IMR-90 (cell line): ENCODE measurements around the gene LRP1B. TPM values are rescaled to one million over a fixed set of nuclear protein-coding genes. Genes with fewer than 3 reads are reported as not detected.

ENCODE experiments used
- ATAC-seq: fragments of 200-7000 bp; cut with Tn5 transposase; 2 replicates; pipeline ENCODE4 v1.9.1; 2020; ENCODE audit warnings: low read depth, mild to moderate bottlenecking, moderate library complexity
- BruUV-seq: library from RNA; stranded (reverse); fragments of 400-500 nt; replicated peaks from 2 replicates; lab custom pipeline; 2021; lab: Mats Ljungman, UMichigan
- CTCF ChIA-PET: fragments of 300-600 bp; formaldehyde crosslinking; extraction: SDS; loops from one replicate; lab custom pipeline; 2021; ENCODE audit warnings: antibody characterized with exemption; lab: Yijun Ruan, JAX
- POLR2A ChIA-PET: fragments of 300-600 bp; sonication (Branson Sonifier 250); formaldehyde crosslinking; loops from one replicate; lab custom pipeline; 2022; ENCODE audit warnings: antibody characterized with exemption; ENCODE audit not compliant: unreplicated experiment; lab: Charles Lee
- DNase-seq: peaks from one replicate; pipeline ENCODE4 v3.0.0; 2013
- H2AFZ ChIP-seq: replicated peaks from 2 replicates; pipeline ENCODE3; 2013; ENCODE audit warnings: low read length, mild to moderate bottlenecking; ENCODE audit not compliant: poor library complexity
- H2AK5ac ChIP-seq: 2 replicates; pipeline ENCODE4 v1.6.1; 2013; ENCODE audit warnings: low read depth, low read length, inconsistent platforms
- H2AK9ac ChIP-seq: replicated peaks from 2 replicates; pipeline ENCODE3; 2013; ENCODE audit warnings: mild to moderate bottlenecking, low read depth, low read length, moderate library complexity; ENCODE audit not compliant: poor library complexity
- H2BK120ac ChIP-seq: 2 replicates; pipeline ENCODE4 v1.6.1; 2013; ENCODE audit warnings: low read depth, low read length, inconsistent platforms
- H2BK15ac ChIP-seq: 3 replicates; pipeline ENCODE4 v1.6.1; 2013; ENCODE audit warnings: low read depth, low read length, inconsistent platforms
- H2BK20ac ChIP-seq: 2 replicates; pipeline ENCODE4 v1.6.1; 2013; ENCODE audit warnings: low read depth, mild to moderate bottlenecking, inconsistent platforms, low read length, moderate library complexity
- H2BK5ac ChIP-seq: 2 replicates; pipeline ENCODE4 v1.6.1; 2013; ENCODE audit warnings: mild to moderate bottlenecking, low read depth, low read length, inconsistent platforms; ENCODE audit not compliant: poor library complexity, severe bottlenecking
- H3K14ac ChIP-seq: replicated peaks from 2 replicates; pipeline ENCODE4 v1.6.1; 2013; ENCODE audit warnings: low read depth, low read length, inconsistent platforms
- H3K18ac ChIP-seq: 2 replicates; pipeline ENCODE4 v1.6.1; 2013; ENCODE audit warnings: low read depth, low read length, control low read depth
- H3K23ac ChIP-seq: 2 replicates; pipeline ENCODE4 v1.6.1; 2013; ENCODE audit warnings: low read depth, low read length, inconsistent platforms
- H3K27ac ChIP-seq: 2 replicates; pipeline ENCODE4 v1.5.1; 2013; ENCODE audit warnings: mild to moderate bottlenecking, control low read depth, low read length; ENCODE audit not compliant: insufficient read depth
- H3K27me3 ChIP-seq: 2 replicates; pipeline ENCODE4 v1.6.1; 2013; ENCODE audit warnings: low read length; ENCODE audit not compliant: control insufficient read depth, insufficient read depth
- H3K36me3 ChIP-seq: 2 replicates; pipeline ENCODE4 v1.6.1; 2013; ENCODE audit warnings: low read length, mixed read lengths; ENCODE audit not compliant: control insufficient read depth, insufficient read depth
- H3K4ac ChIP-seq: 2 replicates; pipeline ENCODE4 v1.6.1; 2013; ENCODE audit warnings: low read depth, low read length, inconsistent platforms
- H3K4me1 ChIP-seq: 2 replicates; pipeline ENCODE4 v1.6.1; 2013; ENCODE audit warnings: low read length, mixed read lengths; ENCODE audit not compliant: control insufficient read depth, insufficient read depth
- H3K4me2 ChIP-seq: 2 replicates; pipeline ENCODE4 v1.6.1; 2013; ENCODE audit warnings: low read depth, mild to moderate bottlenecking, control low read depth, low read length, moderate library complexity
- H3K4me3 ChIP-seq: 2 replicates; pipeline ENCODE4 v1.5.1; 2013; ENCODE audit warnings: low read depth, mild to moderate bottlenecking, control low read depth, low read length, moderate library complexity; ENCODE audit not compliant: insufficient read depth
- H3K56ac ChIP-seq: 2 replicates; pipeline ENCODE4 v1.6.1; 2013; ENCODE audit warnings: low read length, inconsistent platforms; ENCODE audit not compliant: insufficient read depth; ENCODE audit errors: extremely low read depth
- H3K79me1 ChIP-seq, 2 experiments: 2 replicates each; pipeline ENCODE4 v1.6.1; 2013; ENCODE audit warnings: low read length in 2 of 2, inconsistent platforms in 1 of 2, low read depth in 1 of 2
- H3K9ac ChIP-seq: 2 replicates; pipeline ENCODE4 v1.6.1; 2013; ENCODE audit warnings: low read depth, low read length, control low read depth
- H3K9me1 ChIP-seq: 2 replicates; pipeline ENCODE4 v1.6.1; 2013; ENCODE audit warnings: low read length, inconsistent platforms; ENCODE audit not compliant: insufficient read depth
- H3K9me3 ChIP-seq: 2 replicates; pipeline ENCODE4 v1.6.1; 2013; ENCODE audit warnings: low read length; ENCODE audit not compliant: control insufficient read depth, insufficient read depth
- H4K20me1 ChIP-seq: 2 replicates; pipeline ENCODE4 v1.6.1; 2013; ENCODE audit warnings: low read length, inconsistent platforms; ENCODE audit not compliant: insufficient read depth
- H4K5ac ChIP-seq: 2 replicates; pipeline ENCODE4 v1.6.1; 2013; ENCODE audit warnings: mild to moderate bottlenecking, low read depth, low read length, control low read depth
- H4K8ac ChIP-seq, 2 experiments: 2 replicates each; pipeline ENCODE4 v1.6.1; 2013; ENCODE audit warnings: low read depth in 2 of 2, low read length in 2 of 2, control low read depth in 1 of 2, inconsistent platforms in 1 of 2
- H4K91ac ChIP-seq: 2 replicates; pipeline ENCODE4 v1.6.1; 2013; ENCODE audit warnings: low read depth, low read length, inconsistent platforms; ENCODE audit not compliant: insufficient read depth
- BHLHE40 ChIP-seq: fragments of 150-350 bp; IDR thresholded peaks from 2 replicates; pipeline ENCODE4 v1.6.1; 2016; ENCODE audit warnings: mild to moderate bottlenecking, low read depth, low read length
- CEBPB ChIP-seq: IDR thresholded peaks from 2 replicates; pipeline ENCODE4 v1.6.1; 2012; ENCODE audit warnings: low read depth, low read length, improper control_type of control experiment
- CHD1 ChIP-seq: IDR thresholded peaks from 2 replicates; pipeline ENCODE4 v1.6.1; 2012; ENCODE audit warnings: low read depth, low read length, improper control_type of control experiment
- FOS ChIP-seq: fragments of 150-350 bp; IDR thresholded peaks from 2 replicates; pipeline ENCODE4 v1.6.1; 2016; ENCODE audit warnings: low read depth, low read length
- MAFK ChIP-seq: IDR thresholded peaks from 2 replicates; pipeline ENCODE4 v1.6.1; 2012; ENCODE audit warnings: low read depth, low read length, improper control_type of control experiment
- MAZ ChIP-seq: IDR thresholded peaks from 2 replicates; pipeline ENCODE4 v1.6.1; 2012; ENCODE audit warnings: low read depth, mild to moderate bottlenecking, low read length, improper control_type of control experiment, moderate library complexity, borderline replicate concordance
- MXI1 ChIP-seq: IDR thresholded peaks from 2 replicates; pipeline ENCODE4 v1.6.1; 2012; ENCODE audit warnings: low read depth, mild to moderate bottlenecking, low read length, moderate library complexity, borderline replicate concordance
- NFE2L2 ChIP-seq: fragments of 150-350 bp; IDR thresholded peaks from 2 replicates; pipeline ENCODE4 v1.6.1; 2016; ENCODE audit warnings: low read depth, mild to moderate bottlenecking, low read length
- POLR2A ChIP-seq: IDR thresholded peaks from 2 replicates; pipeline ENCODE4 v1.6.1; 2012; ENCODE audit warnings: mild to moderate bottlenecking, low read depth, low read length
- RAD21 ChIP-seq: IDR thresholded peaks from 2 replicates; pipeline ENCODE4 v1.6.1; 2012; ENCODE audit warnings: low read length, improper control_type of control experiment
- RCOR1 ChIP-seq: IDR thresholded peaks from 2 replicates; pipeline ENCODE4 v1.6.1; 2012; ENCODE audit warnings: mild to moderate bottlenecking, low read length, improper control_type of control experiment; ENCODE audit not compliant: insufficient replicate concordance
- RFX5 ChIP-seq: IDR thresholded peaks from 2 replicates; pipeline ENCODE4 v1.8.0; 2012; ENCODE audit warnings: low read depth, mild to moderate bottlenecking, low read length, moderate library complexity
- SMC3 ChIP-seq: fragments of 150-350 bp; IDR thresholded peaks from 2 replicates; pipeline ENCODE4 v1.6.1; 2016; ENCODE audit warnings: low read depth, mild to moderate bottlenecking, antibody characterized with exemption, low read length, moderate library complexity
- WGBS, 2 experiments: methylation state at CpG; one replicate each; pipeline versions ENCODE4 v1.1.5 to v1.1.7; 2013; ENCODE audit warnings: missing lambda C conversion rate in 2 of 2; ENCODE audit not compliant: insufficient read length in 1 of 2; ENCODE audit errors: extremely low coverage in 2 of 2; 5-methylcytosine and 5-hydroxymethylcytosine counted together
- dilution Hi-C: fragments of 300-500 bp; cut with HindIII; formaldehyde crosslinking; loops from one replicate; pipeline ENCODE4 v1.14.3; 2018; ENCODE audit warnings: low sequenced_read_pairs; ENCODE audit not compliant: unreplicated experiment
- in situ Hi-C: fragments of 300-500 bp; cut with MboI; formaldehyde crosslinking; loops from 3 replicates; pipeline ENCODE4 v1.14.3; 2019; ENCODE audit warnings: low sequenced_read_pairs, inconsistent platforms, mixed read lengths
- intact Hi-C: fragments of 100-400 bp; cut with micrococcal nuclease; formaldehyde crosslinking; loops from 2 replicates; pipeline ENCODE4 v1.10.0; 2022
- polyA plus RNA-seq, 3 experiments: library from polyadenylated mRNA; depleted of rRNA; stranded (reverse); fragments of >200 nt; gene quantifications; 2 replicates each; pipeline ENCODE4 v1.2.3, GENCODE V29; 2012; ENCODE audit warnings: low replicate concordance in 1 of 3
- total RNA-seq: library from RNA; depleted of rRNA; stranded (reverse); fragments of >200 nt; gene quantifications from 2 replicates; pipeline ENCODE4 v1.2.3, GENCODE V29; 2012
- TF ChIP-seq, protein P1 (sequence below): fragments of 150-350 bp; IDR thresholded peaks from 2 replicates; pipeline ENCODE4 v1.6.1; 2016; ENCODE audit warnings: low read depth, mild to moderate bottlenecking, low read length, moderate library complexity, borderline replicate concordance
- TF ChIP-seq, protein P2 (sequence below): conservative IDR thresholded peaks from 2 replicates; pipeline ENCODE4 v1.5.1; 2012; ENCODE audit warnings: mild to moderate bottlenecking, low read depth, low read length, improper control_type of control experiment
- TF ChIP-seq, protein P3 (sequence below): fragments of 150-350 bp; IDR thresholded peaks from 2 replicates; pipeline ENCODE4 v1.6.1; 2017; ENCODE audit warnings: mild to moderate bottlenecking, antibody characterized with exemption, low read length, low read depth

Gene LRP1B
- total and polyA plus RNA-seq, 2 of the 4 experiments (the other 2 are of a cell fraction), result under 0.01 to 0.02 TPM

DNA sequence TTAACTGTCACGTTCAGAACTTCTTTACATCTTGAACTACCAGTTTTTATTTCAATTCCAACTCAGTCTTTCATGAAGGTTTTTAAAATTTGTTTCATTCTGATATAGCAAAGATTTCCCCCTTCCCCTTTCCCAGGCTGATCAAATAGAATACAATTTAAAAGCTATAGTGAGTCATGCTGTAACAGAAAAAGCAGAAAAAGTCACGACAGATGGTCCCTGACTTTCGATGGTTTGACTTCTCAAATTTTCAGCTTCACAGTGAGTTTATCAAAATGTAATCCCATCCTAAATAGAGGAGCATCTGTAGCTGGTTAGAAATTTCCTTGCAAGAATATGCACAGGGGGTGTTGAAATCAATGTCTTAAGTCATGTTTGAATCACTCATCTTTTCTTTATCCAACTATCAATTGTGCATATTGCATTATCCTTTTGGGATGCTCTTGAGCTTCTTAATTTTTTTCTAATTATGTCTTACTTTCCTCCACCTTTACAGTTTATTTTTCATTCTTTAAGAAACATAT is 500.3 kb downstream of the LRP1B start:
- Histone ChIP-seq H2BK15ac (no peak overlapping the region), H4K8ac (no peak overlapping the region), H3K56ac (no peak overlapping the region), H2AFZ (no peak overlapping the region), H4K5ac (no peak overlapping the region), H3K23ac (no peak overlapping the region), H3K9ac (no peak overlapping the region), H3K4me1 (no peaks in the 10 kb centered on the region), H3K4me2 (no peak overlapping the region), H3K18ac (no peak overlapping the region), H3K27me3 (no peaks in the 10 kb centered on the region), H4K20me1 (no peaks in the 10 kb centered on the region), H2BK120ac (no peak overlapping the region), H2AK5ac (no peak overlapping the region), H3K9me3 (no peaks in the 10 kb centered on the region), H3K36me3 (no peaks in the 10 kb centered on the region), H2AK9ac (no peak overlapping the region), H4K91ac (no peak overlapping the region), H3K9me1 (no peaks in the 10 kb centered on the region), H3K4ac (no peak overlapping the region), H3K14ac (no peak overlapping the region), H2BK5ac (no peak overlapping the region), H3K27ac (no peak overlapping the region), H2BK20ac (no peak overlapping the region), H3K79me1 (no peaks in the 10 kb centered on the region), H3K4me3 (no peak overlapping the region)
- WGBS, 2 experiments, result no CpG with 5 or more reads among the region's 3 CpGs
- DNase-seq (no peak), ATAC-seq (no peak)
- TF ChIP-seq RFX5, result no peak
- no peak for TF ChIP-seq SMC3
- TF ChIP-seq, protein P1, sequence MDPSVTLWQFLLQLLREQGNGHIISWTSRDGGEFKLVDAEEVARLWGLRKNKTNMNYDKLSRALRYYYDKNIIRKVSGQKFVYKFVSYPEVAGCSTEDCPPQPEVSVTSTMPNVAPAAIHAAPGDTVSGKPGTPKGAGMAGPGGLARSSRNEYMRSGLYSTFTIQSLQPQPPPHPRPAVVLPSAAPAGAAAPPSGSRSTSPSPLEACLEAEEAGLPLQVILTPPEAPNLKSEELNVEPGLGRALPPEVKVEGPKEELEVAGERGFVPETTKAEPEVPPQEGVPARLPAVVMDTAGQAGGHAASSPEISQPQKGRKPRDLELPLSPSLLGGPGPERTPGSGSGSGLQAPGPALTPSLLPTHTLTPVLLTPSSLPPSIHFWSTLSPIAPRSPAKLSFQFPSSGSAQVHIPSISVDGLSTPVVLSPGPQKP, result no peak
- TF ChIP-seq MAFK, result no peak
- no peak for TF ChIP-seq CHD1
- TF ChIP-seq, protein P2, sequence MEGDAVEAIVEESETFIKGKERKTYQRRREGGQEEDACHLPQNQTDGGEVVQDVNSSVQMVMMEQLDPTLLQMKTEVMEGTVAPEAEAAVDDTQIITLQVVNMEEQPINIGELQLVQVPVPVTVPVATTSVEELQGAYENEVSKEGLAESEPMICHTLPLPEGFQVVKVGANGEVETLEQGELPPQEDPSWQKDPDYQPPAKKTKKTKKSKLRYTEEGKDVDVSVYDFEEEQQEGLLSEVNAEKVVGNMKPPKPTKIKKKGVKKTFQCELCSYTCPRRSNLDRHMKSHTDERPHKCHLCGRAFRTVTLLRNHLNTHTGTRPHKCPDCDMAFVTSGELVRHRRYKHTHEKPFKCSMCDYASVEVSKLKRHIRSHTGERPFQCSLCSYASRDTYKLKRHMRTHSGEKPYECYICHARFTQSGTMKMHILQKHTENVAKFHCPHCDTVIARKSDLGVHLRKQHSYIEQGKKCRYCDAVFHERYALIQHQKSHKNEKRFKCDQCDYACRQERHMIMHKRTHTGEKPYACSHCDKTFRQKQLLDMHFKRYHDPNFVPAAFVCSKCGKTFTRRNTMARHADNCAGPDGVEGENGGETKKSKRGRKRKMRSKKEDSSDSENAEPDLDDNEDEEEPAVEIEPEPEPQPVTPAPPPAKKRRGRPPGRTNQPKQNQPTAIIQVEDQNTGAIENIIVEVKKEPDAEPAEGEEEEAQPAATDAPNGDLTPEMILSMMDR, result no peak
- TF ChIP-seq, protein P3, sequence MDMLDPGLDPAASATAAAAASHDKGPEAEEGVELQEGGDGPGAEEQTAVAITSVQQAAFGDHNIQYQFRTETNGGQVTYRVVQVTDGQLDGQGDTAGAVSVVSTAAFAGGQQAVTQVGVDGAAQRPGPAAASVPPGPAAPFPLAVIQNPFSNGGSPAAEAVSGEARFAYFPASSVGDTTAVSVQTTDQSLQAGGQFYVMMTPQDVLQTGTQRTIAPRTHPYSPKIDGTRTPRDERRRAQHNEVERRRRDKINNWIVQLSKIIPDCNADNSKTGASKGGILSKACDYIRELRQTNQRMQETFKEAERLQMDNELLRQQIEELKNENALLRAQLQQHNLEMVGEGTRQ, result no peak
- TF ChIP-seq CEBPB, result no peak
- TF ChIP-seq BHLHE40, result no peak
- TF ChIP-seq MAZ, result no peak
- TF ChIP-seq FOS, result no peak
- no peak for TF ChIP-seq RAD21
- no peak for TF ChIP-seq POLR2A
- TF ChIP-seq RCOR1, result no peak
- TF ChIP-seq MXI1, result no peak
- no peak for TF ChIP-seq NFE2L2
- ChIA-PET CTCF (interaction anchor here (0.6 to 1.4 kb wide), 2 partner anchors 11 to 64 kb away, joined by 3 to 4 read pairs; no protein-coding TSS in a partner anchor), POLR2A (no interaction called here)
- in situ Hi-C loops, result no loop called here
- BruUV-seq, result no TSS peak
- dilution Hi-C loops, result no loop called here
- intact Hi-C loops, result no loop called here
